HepG2 (cell line): ENCODE measurements around the gene MGST2. TPM values are rescaled to one million over a fixed set of nuclear protein-coding genes. Genes with fewer than 3 reads are reported as not detected.

Experiments
- ATAC-seq: fragments of 200-7000 bp; cut with Tn5 transposase; 3 replicates; pipeline ENCODE4 v1.9.1; 2020; ENCODE audit warnings: mild to moderate bottlenecking, moderate library complexity
- BruUV-seq: library from RNA; stranded (reverse); fragments of 400-500 nt; replicated peaks from 2 replicates; lab custom pipeline; 2021; lab: Mats Ljungman, UMichigan
- CTCF ChIA-PET: fragments of 300-600 bp; formaldehyde crosslinking; extraction: SDS; loops from one replicate; lab custom pipeline; 2021; ENCODE audit warnings: low total read pairs, inconsistent platforms, low intra/inter-chr PET ratio; lab: Yijun Ruan, JAX
- POLR2A ChIA-PET: fragments of 350-600 bp; sonication (Branson Sonifier 250); formaldehyde crosslinking; loops from one replicate; lab custom pipeline; 2020; ENCODE audit warnings: antibody characterized with exemption, inconsistent platforms; lab: Yijun Ruan, JAX
- DNase-seq: peaks from one replicate; pipeline ENCODE4 v3.0.0-alpha.2; 2015; ENCODE audit warnings: low spot score
- FAIRE-seq: peaks from 3 replicates; lab custom pipeline; 2011; peaks lifted over from hg19 to GRCh38; lab: Jason Lieb, UNC
- H2AFZ ChIP-seq: one replicate; pipeline ENCODE4 v1.6.1; 2011; ENCODE audit warnings: low read length, inconsistent platforms
- H3K27ac ChIP-seq: fragments of 300-600 bp; 3 replicates; pipeline ENCODE4 v1.8.0; 2011; ENCODE audit warnings: mixed run types, mild to moderate bottlenecking, mixed read lengths, low read length, inconsistent platforms; ENCODE audit not compliant: insufficient read depth; ENCODE audit errors: extremely low read length
- H3K27me3 ChIP-seq, 2 experiments: fragments of 200-600 bp in 1 of 2; 2 replicates in 1 of 2; 3 replicates in 1 of 2; pipeline versions ENCODE4 v1.6.0 to v1.8.0; 2011; ENCODE audit warnings: low read length in 2 of 2, mild to moderate bottlenecking in 2 of 2, moderate library complexity in 2 of 2, inconsistent platforms in 1 of 2; ENCODE audit not compliant: insufficient read depth in 2 of 2, control insufficient read depth in 1 of 2
- H3K36me3 ChIP-seq, 2 experiments: fragments of 200-600 bp in 1 of 2; replicated peaks in 1 of 2; 2 replicates in 1 of 2; 3 replicates in 1 of 2; pipeline versions ENCODE4 v1.5.1 to v1.8.0; 2011; ENCODE audit warnings: low read length in 2 of 2, inconsistent platforms in 1 of 2; ENCODE audit not compliant: insufficient read depth in 2 of 2, control insufficient read depth in 1 of 2
- H3K4me1 ChIP-seq: 2 replicates; pipeline ENCODE4 v1.5.1; 2012; ENCODE audit warnings: low read length, inconsistent platforms; ENCODE audit not compliant: insufficient read depth
- H3K4me2 ChIP-seq: 2 replicates; pipeline ENCODE4 v1.6.0; 2011; ENCODE audit warnings: low read depth, low read length, inconsistent platforms
- H3K4me3 ChIP-seq, 3 experiments: fragments of 200-600 bp in 1 of 3; sonication (generic), shearing (Covaris generic) in 1 of 3; replicated peaks in 1 of 3; 2 replicates each; pipeline ENCODE4 v1.5.1; 2011 to 2016; ENCODE audit warnings: low read length in 3 of 3, inconsistent platforms in 2 of 3, low read depth in 2 of 3, mild to moderate bottlenecking in 2 of 3, control low read depth in 1 of 3, mixed read lengths in 1 of 3; ENCODE audit not compliant: insufficient read depth in 1 of 3
- H3K79me2 ChIP-seq: one replicate; pipeline ENCODE4 v1.6.1; 2011; ENCODE audit warnings: low read length, inconsistent platforms; ENCODE audit not compliant: insufficient read depth
- H3K9ac ChIP-seq: 2 replicates; pipeline ENCODE4 v1.6.0; 2011; ENCODE audit warnings: mild to moderate bottlenecking, low read depth, low read length, inconsistent platforms; ENCODE audit not compliant: insufficient read depth
- H3K9me3 ChIP-seq: 2 replicates; pipeline ENCODE4 v1.5.1; 2012; ENCODE audit warnings: mild to moderate bottlenecking, low read length
- H4K20me1 ChIP-seq: 2 replicates; pipeline ENCODE4 v1.6.0; 2011; ENCODE audit warnings: inconsistent platforms, mild to moderate bottlenecking, low read length, moderate library complexity; ENCODE audit not compliant: insufficient read depth
- DNMT3B ChIP-seq: conservative IDR thresholded peaks from 2 replicates; pipeline ENCODE4 v1.6.1; 2016; ENCODE audit warnings: missing biosample characterization, control low read depth
- NFE2L1 ChIP-seq: sonication (generic); formaldehyde crosslinking; IDR thresholded peaks from 2 replicates; pipeline ENCODE4 v1.4.0; 2020; ENCODE audit warnings: missing genetic modification reagents, mild to moderate bottlenecking, borderline replicate concordance
- THYN1 ChIP-seq: sonication (generic); formaldehyde crosslinking; IDR thresholded peaks from 2 replicates; pipeline ENCODE4 v1.8.1; 2023; ENCODE audit warnings: low read depth, mild to moderate bottlenecking, moderate library complexity, missing genetic modification reagents, borderline replicate concordance
- ZBTB21 ChIP-seq: sonication (generic); formaldehyde crosslinking; IDR thresholded peaks from 2 replicates; pipeline ENCODE4 v1.4.0; 2020; ENCODE audit warnings: missing genetic modification reagents
- ZNF556 ChIP-seq: sonication (generic); formaldehyde crosslinking; IDR thresholded peaks from 2 replicates; pipeline ENCODE4 v1.4.0; 2020; ENCODE audit warnings: mild to moderate bottlenecking, missing genetic modification reagents, borderline replicate concordance
- WGBS: methylation state at CpG from one replicate; pipeline ENCODE4 v1.1.6; 2017; ENCODE audit warnings: low lambda C conversion rate; 5-methylcytosine and 5-hydroxymethylcytosine counted together
- in situ Hi-C: cut with HindIII; loops from 2 replicates; pipeline ENCODE4 v1.10.0; 2017; ENCODE audit warnings: low pct_unique_long_range_greater_than_20kb; ENCODE audit not compliant: extremely low pct_ligation_motif_present
- intact Hi-C: fragments of 100-400 bp; cut with micrococcal nuclease; formaldehyde crosslinking; loops from one replicate; pipeline ENCODE4 v1.10.0; 2022; ENCODE audit not compliant: unreplicated experiment
- polyA plus RNA-seq, 8 experiments: library from polyadenylated mRNA; depleted of rRNA in 3 of 8; stranded (reverse) in 7 of 8; unstranded in 1 of 8; fragments of >200 nt; fragmentation: Illumina TruSeq in 4 of 8; extraction: Trizol in 4 of 8; gene quantifications; 2 replicates each; pipeline versions ENCODE4 v1.2.1 to v1.2.3, GENCODE V29; 2011 to 2016; ENCODE audit warnings: low read depth in 4 of 8, missing spikeins in 1 of 8, mixed read lengths in 1 of 8; ENCODE audit not compliant: insufficient read depth in 1 of 8
- total RNA-seq, 5 experiments: library from RNA; depleted of rRNA; stranded (reverse); fragments of >200 nt; fragmentation: Illumina TruSeq; extraction: Trizol; gene quantifications; 2 replicates each; pipeline ENCODE4 v1.2.3, GENCODE V29; 2016; ENCODE audit warnings: low read depth in 1 of 5
- TF ChIP-seq, protein P1 (sequence below): IDR thresholded peaks from 2 replicates; pipeline ENCODE4 v1.4.0; 2020; ENCODE audit warnings: mild to moderate bottlenecking, missing genetic modification reagents

Gene MGST2
- total and polyA plus RNA-seq, 2 of the 13 experiments (the other 11 are each of a cell fraction or from before 2014, with no cell fraction given): 205 to 416 TPM

DNA sequence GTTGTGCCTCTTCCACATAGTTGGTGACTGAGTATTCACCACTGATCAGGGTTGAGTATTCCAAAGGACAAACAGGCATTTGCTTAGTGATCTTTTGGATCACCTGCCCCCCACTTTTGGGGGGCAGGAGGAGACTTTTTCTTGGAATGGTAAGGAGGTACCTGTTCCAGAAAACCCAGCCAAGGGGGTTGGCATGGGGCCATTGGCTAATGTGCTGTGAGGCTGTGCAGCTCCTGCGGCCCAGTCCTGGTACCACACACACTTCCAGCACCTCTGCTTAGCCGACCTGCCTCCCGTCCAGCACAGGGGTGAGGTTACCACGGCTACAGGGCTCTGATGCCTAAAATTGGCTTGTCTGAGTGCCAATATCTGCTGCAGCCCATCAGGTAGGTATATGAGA is 40.1 kb upstream of the MGST2 start:
- DNase-seq (no peak), ATAC-seq (no peak), FAIRE-seq (no peak)
- Histone ChIP-seq H3K4me2 (no peak overlapping the region), H3K4me3 (no peak overlapping the region), H3K4me1 (peaks cover 23% of the 10 kb centered on the region), H2AFZ (no peak overlapping the region), H4K20me1 (no peaks in the 10 kb centered on the region), H3K27ac (no peak overlapping the region), H3K9me3 (no peaks in the 10 kb centered on the region), H3K27me3 (peaks cover 0 to 6% of the 10 kb centered on the region in 2 experiments; a peak in 2 of 5 replicates), H3K9ac (no peak overlapping the region), H3K36me3 (no peaks in the 10 kb centered on the region), H3K79me2 (no peaks in the 10 kb centered on the region)
- TF ChIP-seq NFE2L1: no peak
- no peak for TF ChIP-seq ZBTB21 (CRISPR knock-in tag)
- TF ChIP-seq DNMT3B (CRISPR knock-in tag): no peak
- TF ChIP-seq ZNF556: no peak
- TF ChIP-seq, protein P1, sequence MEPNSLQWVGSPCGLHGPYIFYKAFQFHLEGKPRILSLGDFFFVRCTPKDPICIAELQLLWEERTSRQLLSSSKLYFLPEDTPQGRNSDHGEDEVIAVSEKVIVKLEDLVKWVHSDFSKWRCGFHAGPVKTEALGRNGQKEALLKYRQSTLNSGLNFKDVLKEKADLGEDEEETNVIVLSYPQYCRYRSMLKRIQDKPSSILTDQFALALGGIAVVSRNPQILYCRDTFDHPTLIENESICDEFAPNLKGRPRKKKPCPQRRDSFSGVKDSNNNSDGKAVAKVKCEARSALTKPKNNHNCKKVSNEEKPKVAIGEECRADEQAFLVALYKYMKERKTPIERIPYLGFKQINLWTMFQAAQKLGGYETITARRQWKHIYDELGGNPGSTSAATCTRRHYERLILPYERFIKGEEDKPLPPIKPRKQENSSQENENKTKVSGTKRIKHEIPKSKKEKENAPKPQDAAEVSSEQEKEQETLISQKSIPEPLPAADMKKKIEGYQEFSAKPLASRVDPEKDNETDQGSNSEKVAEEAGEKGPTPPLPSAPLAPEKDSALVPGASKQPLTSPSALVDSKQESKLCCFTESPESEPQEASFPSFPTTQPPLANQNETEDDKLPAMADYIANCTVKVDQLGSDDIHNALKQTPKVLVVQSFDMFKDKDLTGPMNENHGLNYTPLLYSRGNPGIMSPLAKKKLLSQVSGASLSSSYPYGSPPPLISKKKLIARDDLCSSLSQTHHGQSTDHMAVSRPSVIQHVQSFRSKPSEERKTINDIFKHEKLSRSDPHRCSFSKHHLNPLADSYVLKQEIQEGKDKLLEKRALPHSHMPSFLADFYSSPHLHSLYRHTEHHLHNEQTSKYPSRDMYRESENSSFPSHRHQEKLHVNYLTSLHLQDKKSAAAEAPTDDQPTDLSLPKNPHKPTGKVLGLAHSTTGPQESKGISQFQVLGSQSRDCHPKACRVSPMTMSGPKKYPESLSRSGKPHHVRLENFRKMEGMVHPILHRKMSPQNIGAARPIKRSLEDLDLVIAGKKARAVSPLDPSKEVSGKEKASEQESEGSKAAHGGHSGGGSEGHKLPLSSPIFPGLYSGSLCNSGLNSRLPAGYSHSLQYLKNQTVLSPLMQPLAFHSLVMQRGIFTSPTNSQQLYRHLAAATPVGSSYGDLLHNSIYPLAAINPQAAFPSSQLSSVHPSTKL: no peak
- TF ChIP-seq THYN1 (CRISPR knock-in tag): no peak
- ChIA-PET CTCF (no interaction called here), POLR2A (no interaction called here)
- in situ Hi-C loops: no loop called here
- intact Hi-C loops: no loop called here
- no TSS peak for BruUV-seq
- WGBS: 20% methylated on average over 1 of the region's 4 CpGs
